Amniotic stem cell (primary cell): ENCODE measurements around the gene ANTXR1.

Source experiments
- DNase-seq: peaks from one replicate; lab custom pipeline; 2025; lab: John Stamatoyannopoulos, UW

Gene ANTXR1

GRCh38 chr2:69003731-69004130, 9.2 kb upstream of the ANTXR1 start:
- DNase-seq, result no peak

DNA sequence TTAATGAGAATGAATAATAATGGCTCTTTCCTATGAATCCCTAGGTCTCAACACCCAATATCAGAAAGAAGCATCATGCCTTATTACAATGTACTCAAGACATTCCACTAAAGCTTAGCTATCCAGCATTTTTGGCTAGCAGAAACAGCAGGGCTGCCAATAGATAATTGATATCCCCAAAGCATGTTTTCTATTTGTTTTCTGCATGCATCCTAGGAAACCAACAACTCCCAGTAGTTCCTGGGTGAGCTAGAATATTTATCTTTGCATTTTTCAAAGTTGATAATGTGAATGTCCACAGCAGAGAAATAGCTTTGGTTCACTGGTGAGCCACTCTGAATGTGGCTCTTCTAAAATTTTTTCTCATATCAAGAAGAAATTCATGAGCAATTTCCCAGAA, 5.8 kb upstream of the ANTXR1 start:
- DNase-seq, result no peak

- DNase-seq, result no peak
Observed at GRCh38 chr2:69007603-69008002, 5.4 kb upstream of the ANTXR1 start.

DNA sequence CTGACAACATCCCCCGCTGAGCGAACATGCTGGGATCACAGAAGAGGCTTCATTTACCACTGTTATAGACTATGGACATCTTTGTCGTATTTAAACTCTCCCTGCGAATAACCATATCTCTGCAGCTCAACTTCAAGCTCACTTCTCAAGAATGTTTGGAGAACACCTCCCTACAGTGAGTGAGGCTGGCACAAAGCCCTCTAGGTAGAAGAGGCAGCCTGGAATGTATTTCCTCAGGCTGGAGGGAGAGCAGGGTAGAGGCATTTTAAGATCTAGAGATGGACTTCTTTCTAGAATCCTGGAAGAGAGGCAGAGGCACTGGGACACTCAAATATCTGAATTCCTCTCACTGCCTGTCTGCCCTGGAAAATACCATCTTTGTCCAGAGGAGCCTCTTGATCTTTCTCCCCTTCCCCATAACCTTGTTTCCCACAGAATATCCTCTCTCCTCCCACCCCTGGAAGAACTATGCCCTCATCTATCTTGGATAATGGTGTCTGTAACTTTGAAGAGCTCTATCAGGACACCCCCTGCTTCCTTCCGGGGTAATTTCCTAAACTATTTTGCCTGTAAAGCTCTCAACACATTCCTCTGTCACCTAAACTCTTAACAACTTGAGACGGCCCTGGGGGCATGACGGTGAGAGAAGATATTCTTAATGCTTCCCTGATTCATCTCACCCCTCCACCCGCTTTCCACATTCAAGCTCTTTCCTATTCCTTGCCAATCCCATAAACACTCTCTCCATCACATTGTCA, 2.4 kb upstream of the ANTXR1 start:
- DNase-seq, result no peak

DNA sequence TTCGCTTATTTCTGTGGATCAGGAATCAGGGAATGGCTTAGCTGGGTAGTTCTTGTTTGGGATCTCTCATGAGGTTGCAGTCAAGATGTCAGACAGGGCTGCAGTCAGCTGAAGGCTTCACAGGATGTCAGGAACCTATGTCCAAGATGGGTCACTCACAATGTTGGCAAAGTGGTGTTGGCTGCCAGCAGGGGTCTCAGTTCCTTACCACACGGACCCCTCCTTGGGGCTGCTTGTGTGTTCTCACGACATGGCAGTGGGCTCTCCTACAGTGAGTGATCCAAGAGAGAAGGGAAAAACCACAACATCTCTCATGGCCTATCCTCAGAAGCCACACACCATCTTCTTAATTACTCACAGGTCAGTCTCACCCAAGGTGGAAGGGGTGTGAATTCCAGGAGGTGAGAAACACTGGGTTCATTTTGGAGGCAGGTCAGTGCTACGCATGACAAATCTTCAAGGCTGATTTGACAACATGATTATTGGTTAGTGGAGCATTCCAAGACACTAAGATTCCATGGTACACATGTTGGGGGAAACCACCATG, 1.3 kb upstream of the ANTXR1 start:
- DNase-seq, result no peak

DNA sequence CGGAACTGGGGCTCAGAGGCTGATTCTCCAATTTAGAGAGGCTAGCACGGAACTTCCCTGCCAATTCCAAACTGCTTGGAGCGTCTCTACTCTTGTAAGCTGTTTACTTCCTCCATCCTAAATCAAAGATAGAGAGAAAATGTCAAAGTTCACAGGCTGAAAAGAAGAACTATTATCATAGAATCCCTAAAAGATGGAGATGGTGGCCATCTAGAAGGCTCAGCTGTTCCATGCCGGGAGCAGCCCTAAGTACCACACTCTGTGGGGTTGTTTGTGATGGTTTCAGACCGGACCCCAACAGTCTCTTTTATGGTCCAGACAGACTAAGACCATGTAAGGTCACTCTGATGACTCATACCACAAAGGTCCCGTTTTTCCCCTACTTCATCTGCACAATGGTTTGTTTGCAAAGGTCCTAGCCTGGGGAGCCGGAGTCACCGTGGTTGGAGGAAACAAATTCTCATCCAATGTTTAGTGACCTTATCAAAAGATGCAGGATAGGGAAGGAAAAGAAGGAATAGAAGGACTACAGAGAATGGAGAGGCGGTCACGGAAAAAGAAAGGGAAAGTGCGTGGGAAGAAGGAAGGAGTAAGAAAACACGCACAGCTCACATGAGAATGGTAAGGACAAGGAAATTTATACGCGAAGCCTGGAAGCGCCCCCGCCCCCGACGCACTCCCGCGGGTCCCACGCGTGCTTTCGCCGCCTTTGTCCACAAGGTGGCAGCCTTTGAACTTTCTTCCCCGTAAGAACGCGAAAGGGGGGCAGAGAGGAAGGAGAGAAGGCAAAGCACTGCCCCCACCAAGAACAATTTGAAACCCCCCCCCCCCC, 453 bp upstream of the ANTXR1 start:
- no peak for DNase-seq

DNA sequence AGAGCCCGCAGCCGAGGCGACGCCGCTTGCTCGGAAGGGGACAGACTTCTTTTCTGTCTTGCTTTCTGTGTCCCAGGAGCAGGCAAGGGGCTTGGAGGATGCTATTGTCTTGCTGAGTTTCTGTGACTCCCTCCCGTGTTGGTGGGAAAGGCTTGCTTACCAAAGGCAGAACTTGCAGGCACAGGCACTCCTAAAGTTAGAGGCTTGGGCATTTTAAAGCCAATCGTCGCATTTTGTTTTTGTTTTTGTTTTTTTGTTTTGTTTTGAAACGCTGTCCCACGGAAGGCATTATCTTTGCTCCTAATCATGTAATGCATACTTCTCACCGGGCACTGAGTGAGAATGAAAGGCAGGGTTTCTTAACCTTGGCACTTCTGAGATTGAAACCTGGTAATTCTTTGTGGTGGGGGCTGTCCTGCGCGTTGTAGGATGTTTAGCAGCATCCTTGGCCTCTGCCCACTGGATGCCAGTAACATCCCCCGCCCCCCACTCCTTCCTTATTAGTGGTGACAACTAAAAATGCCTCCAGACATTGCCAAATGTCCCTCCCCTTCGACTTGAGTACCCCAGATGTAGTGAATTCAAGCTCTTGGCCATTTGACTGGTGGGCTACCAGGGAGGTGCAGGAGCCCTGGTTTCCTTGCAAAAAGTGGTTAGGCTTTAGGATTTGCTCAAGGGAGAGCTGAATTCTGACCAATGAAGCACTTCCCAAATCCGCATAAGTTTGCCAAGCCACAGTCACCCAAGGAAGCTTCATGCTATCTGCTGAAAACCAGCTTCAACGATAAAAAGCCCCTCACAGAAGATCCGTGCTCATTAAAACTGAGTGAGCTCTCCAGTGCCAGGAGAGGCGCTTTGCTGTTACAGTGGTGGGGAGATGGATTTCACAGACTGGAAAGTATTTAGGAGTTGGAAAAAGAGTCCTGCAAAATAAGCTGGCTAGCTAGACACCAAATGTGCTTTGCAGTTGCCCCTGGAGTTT, 1.2 kb downstream of the ANTXR1 start:
- DNase-seq, result no peak

DNA sequence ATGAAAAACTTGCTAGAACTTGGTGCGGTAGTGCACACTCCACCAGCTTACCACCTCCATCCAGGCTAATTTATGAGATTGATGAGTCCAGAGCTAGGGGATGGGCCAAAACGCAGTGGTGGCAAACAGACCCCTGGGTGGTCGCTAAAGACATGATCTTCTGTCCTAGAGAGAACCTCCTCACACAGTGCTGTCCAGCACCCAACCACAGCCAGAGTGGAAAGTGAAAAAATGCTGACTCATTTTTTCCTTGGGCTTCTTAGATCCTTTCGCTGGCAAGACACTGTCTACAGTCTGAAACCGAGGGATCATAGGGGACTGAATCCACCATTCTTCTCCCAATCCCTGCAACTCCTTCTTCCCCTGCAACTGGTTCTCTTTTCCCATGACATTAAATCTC, 4.1 kb downstream of the ANTXR1 start:
- DNase-seq, result peak; percentile 29

- no peak for DNase-seq
Observed at GRCh38 chr2:69017835-69018234, 4.9 kb downstream of the ANTXR1 start.

DNA sequence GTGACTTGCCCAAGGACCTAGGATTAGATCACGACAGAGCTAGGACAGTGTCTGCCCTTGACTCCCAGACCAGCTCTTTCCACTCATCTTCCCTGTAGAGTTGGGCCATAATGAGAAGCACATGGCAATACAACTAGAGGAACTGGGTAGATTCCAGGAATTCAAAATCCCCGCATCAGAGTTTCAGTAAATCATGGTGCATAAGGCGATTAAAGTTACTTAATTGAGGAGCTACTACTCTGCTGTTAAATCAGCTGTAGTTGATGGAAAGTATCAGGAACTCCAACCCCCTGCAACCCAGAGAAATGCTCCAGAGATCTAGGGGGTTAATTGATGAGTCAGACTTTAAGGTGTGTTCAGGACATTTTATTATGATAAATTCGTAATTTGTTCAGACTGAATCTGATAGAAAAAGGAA, 5.7 kb downstream of the ANTXR1 start:
- DNase-seq, result no peak

- DNase-seq, result no peak
Observed at GRCh38 chr2:69020496-69021426, 7.8 kb downstream of the ANTXR1 start.

DNA sequence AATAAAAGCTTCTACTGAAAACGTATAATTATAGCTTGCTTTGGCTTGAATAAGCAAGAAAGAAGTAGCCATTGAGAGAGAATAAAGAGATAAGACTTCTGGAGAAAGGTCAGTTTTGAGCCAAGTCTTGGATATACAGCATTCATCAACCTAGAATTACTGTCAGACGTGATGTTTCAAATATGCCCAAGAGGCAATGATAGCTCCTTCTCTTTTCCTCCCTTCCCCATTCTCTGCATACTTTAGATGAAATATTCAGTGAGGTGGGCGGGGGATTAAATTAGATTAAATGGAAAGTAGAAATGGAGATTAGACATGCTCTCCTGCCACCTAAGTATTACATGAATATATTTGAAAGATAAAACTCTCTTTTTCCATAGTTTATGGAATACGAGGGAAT, 8.7 kb downstream of the ANTXR1 start:
- no peak for DNase-seq

GRCh38 chr2:69022548-69022947, 9.6 kb downstream of the ANTXR1 start:
- DNase-seq, result no peak

- DNase-seq, result no peak
Observed at GRCh38 chr2:69023236-69023635, 10.3 kb downstream of the ANTXR1 start.

GRCh38 chr2:69026026-69026425, 13.0 kb downstream of the ANTXR1 start:
- DNase-seq, result no peak

GRCh38 chr2:69026691-69027459, 13.9 kb downstream of the ANTXR1 start:
- DNase-seq, result no peak

- DNase-seq, result no peak
Observed at GRCh38 chr2:69030800-69031428, 17.9 kb downstream of the ANTXR1 start.

GRCh38 chr2:69031466-69031865, 18.5 kb downstream of the ANTXR1 start:
- no peak for DNase-seq

DNA sequence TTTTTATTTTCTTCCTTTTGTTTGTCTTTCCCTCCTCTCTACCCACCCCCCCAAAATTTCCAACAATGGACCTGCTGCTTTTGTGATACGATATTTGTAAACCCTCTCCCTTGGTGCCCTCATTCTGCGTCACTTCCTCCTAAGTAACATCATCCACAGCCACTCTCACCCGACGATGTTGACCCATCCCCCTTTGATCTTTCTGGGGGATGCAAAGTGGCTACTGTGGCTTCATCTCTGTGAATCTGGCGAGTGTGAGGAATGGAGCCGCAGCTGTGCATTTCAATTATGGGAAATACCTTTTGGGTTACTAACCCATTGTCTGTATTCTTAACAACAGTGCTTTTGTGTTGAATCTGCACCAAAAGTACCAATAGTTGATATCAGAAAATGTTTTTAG, 19.4 kb downstream of the ANTXR1 start:
- DNase-seq, result no peak
